B cell (primary cell): ENCODE data around the gene HOXA10. TPM values are rescaled to one million over a fixed set of nuclear protein-coding genes. Genes with fewer than 3 reads are reported as not detected.
A peak's percentile ranks its signal among the peaks of the same experiment; 100 is the strongest.

ENCODE experiments used
- ATAC-seq: fragments of 200-7000 bp; cut with Tn5 transposase; one replicate; pipeline ENCODE4 v1.10.0; 2021; ENCODE audit warnings: low read depth, mild to moderate bottlenecking, moderate number of reproducible peaks, moderate library complexity
- CTCF ChIA-PET: fragments of 350-600 bp; sonication (Branson Sonifier 250); formaldehyde crosslinking; loops from one replicate; lab custom pipeline; 2021; ENCODE audit warnings: antibody characterized with exemption, inconsistent platforms; lab: Charles Lee
- POLR2A ChIA-PET: fragments of 350-600 bp; sonication (Branson Sonifier 250); formaldehyde crosslinking; loops from one replicate; lab custom pipeline; 2021; ENCODE audit warnings: antibody characterized with exemption; lab: Charles Lee
- DNase-seq: peaks from one replicate; pipeline ENCODE4 v3.0.0; 2013
- H2AFZ ChIP-seq: 2 replicates; pipeline ENCODE4 v1.6.1; 2012; ENCODE audit warnings: mild to moderate bottlenecking, low read depth, low read length; ENCODE audit not compliant: insufficient read depth, poor library complexity, severe bottlenecking
- H3K27ac ChIP-seq, 2 donors: 1 replicate in 1 of 2; 2 replicates in 1 of 2; pipeline ENCODE4 v1.5.1; 2012 to 2013; ENCODE audit warnings: low read length in 2 of 2, mild to moderate bottlenecking in 2 of 2, moderate library complexity in 1 of 2
- H3K27me3 ChIP-seq, 4 experiments: fragments of 200-600 bp in 1 of 4; sonication (generic) in 1 of 4; replicated peaks in 1 of 4; 1 replicate in 2 of 4; 2 replicates in 2 of 4; pipeline versions ENCODE4 v1.6.1 to v1.7.0; 2013 to 2016; ENCODE audit warnings: low read length in 3 of 4, mild to moderate bottlenecking in 2 of 4, mixed read lengths in 1 of 4, moderate library complexity in 1 of 4; ENCODE audit not compliant: insufficient read depth in 4 of 4, control insufficient read depth in 3 of 4; ENCODE audit errors: control extremely low read depth in 1 of 4
- H3K36me3 ChIP-seq, 2 experiments: replicated peaks in 1 of 2; 1 replicate in 1 of 2; 2 replicates in 1 of 2; pipeline versions ENCODE4 v1.6.1 to v1.7.1; 2013; ENCODE audit warnings: low read length in 1 of 2; ENCODE audit not compliant: insufficient read depth in 2 of 2, control insufficient read depth in 1 of 2; ENCODE audit errors: control extremely low read depth in 1 of 2, extremely low read depth in 1 of 2
- H3K4me1 ChIP-seq, 2 donors: fragments of 200-600 bp in 1 of 2; sonication (generic) in 1 of 2; 1 replicate in 1 of 2; 2 replicates in 1 of 2; pipeline versions ENCODE4 v1.5.1 to v1.6.1; 2013 to 2017; ENCODE audit warnings: low read length in 2 of 2; ENCODE audit not compliant: control insufficient read depth in 2 of 2, insufficient read depth in 2 of 2
- H3K4me2 ChIP-seq: replicated peaks from 2 replicates; pipeline ENCODE3; 2012; ENCODE audit warnings: mild to moderate bottlenecking, low read depth, low read length; ENCODE audit not compliant: poor library complexity, severe bottlenecking
- H3K4me3 ChIP-seq, 5 experiments: fragments of 200-600 bp in 1 of 5; sonication (generic) in 1 of 5; 1 replicate in 3 of 5; 2 replicates in 2 of 5; pipeline versions ENCODE4 v1.5.1 to v1.7.0; 2011 to 2016; ENCODE audit warnings: low read length in 4 of 5, mild to moderate bottlenecking in 4 of 5, low read depth in 2 of 5, control low read depth in 1 of 5, moderate library complexity in 1 of 5; ENCODE audit not compliant: insufficient read depth in 1 of 5; ENCODE audit errors: control extremely low read depth in 1 of 5, extremely low read depth in 1 of 5
- H3K79me2 ChIP-seq: fragments of 200-600 bp; sonication (generic); one replicate; pipeline ENCODE4 v1.6.0; 2016; ENCODE audit warnings: low read length; ENCODE audit not compliant: control insufficient read depth, insufficient read depth
- H3K9ac ChIP-seq: fragments of 200-600 bp; sonication (generic); 2 replicates; pipeline ENCODE4 v1.6.1; 2017; ENCODE audit warnings: mild to moderate bottlenecking, low read length, moderate library complexity
- H3K9me3 ChIP-seq, 3 donors: one replicate each; pipeline versions ENCODE4 v1.6.1 to v1.7.1; 2013; ENCODE audit warnings: low read length in 2 of 3; ENCODE audit not compliant: control insufficient read depth in 2 of 3, insufficient read depth in 1 of 3; ENCODE audit errors: control extremely low read depth in 1 of 3
- H4K20me1 ChIP-seq: 2 replicates; pipeline ENCODE4 v1.6.0; 2012; ENCODE audit warnings: mild to moderate bottlenecking, low read length; ENCODE audit not compliant: insufficient read depth, control insufficient read depth, poor library complexity, severe bottlenecking
- H3K27ac Mint-ChIP-seq: one replicate; pipeline ENCODE4 v1.8.0; 2021; ENCODE audit warnings: mixed read lengths
- H3K27me3 Mint-ChIP-seq: one replicate; pipeline ENCODE4 v1.8.0; 2021; ENCODE audit warnings: mixed read lengths
- H3K4me1 Mint-ChIP-seq: one replicate; pipeline ENCODE4 v1.8.0; 2021; ENCODE audit warnings: mixed read lengths
- H3K4me3 Mint-ChIP-seq: one replicate; pipeline ENCODE4 v1.8.0; 2021; ENCODE audit warnings: mixed read lengths
- H3K9me3 Mint-ChIP-seq: one replicate; pipeline ENCODE4 v1.8.0; 2022; ENCODE audit warnings: mixed read lengths; ENCODE audit not compliant: insufficient read depth
- CTCF ChIP-seq: fragments of 200-600 bp; IDR thresholded peaks from one replicate; pipeline ENCODE4 v1.8.0; 2022; ENCODE audit warnings: antibody characterized with exemption, mild to moderate bottlenecking
- EZH2 ChIP-seq: IDR thresholded peaks from 2 replicates; pipeline ENCODE4 v1.6.1; 2012; ENCODE audit warnings: borderline replicate concordance, low read depth, mild to moderate bottlenecking, moderate library complexity, low read length; ENCODE audit not compliant: insufficient read depth, poor library complexity, severe bottlenecking
- WGBS: methylation state at CpG from one replicate; pipeline ENCODE4 v1.1.5; 2013; ENCODE audit warnings: missing lambda C conversion rate; ENCODE audit not compliant: insufficient coverage; 5-methylcytosine and 5-hydroxymethylcytosine counted together
- intact Hi-C: fragments of 100-400 bp; cut with micrococcal nuclease; formaldehyde crosslinking; loops from one replicate; pipeline ENCODE4 v1.10.0; 2022
- polyA plus RNA-seq: library from polyadenylated mRNA; depleted of rRNA; stranded (reverse); fragments of >200 nt; gene quantifications from 2 replicates; pipeline ENCODE4 v1.2.3, GENCODE V29; 2012
- total RNA-seq, 2 donors: library from RNA; stranded (reverse); fragments of 120-200 nt in 1 of 2; gene quantifications; 1 replicate in 1 of 2; 2 replicates in 1 of 2; pipeline versions ENCODE4 v1.2.3 to v1.2.4, GENCODE V29; 2013 to 2022

The HOXA10 gene
- total and polyA plus RNA-seq, 2 donors (not counting 1 experiment from before 2014, with no cell fraction given): not detected

GRCh38 chr7:27189997-27190748 lies 16.1 kb upstream of the HOXA10 start:
- ChIA-PET POLR2A (no interaction called here), CTCF (interaction anchor here (1.0 to 5.9 kb wide), 4 partner anchors 9 to 821 kb away, joined by 3 to 28 read pairs (median 4); no protein-coding TSS in a partner anchor)
- Histone ChIP-seq H3K9ac (no peak overlapping the region), H3K4me3 (no peak overlapping the region), H3K4me1 (peaks cover 48 to 75% of the 10 kb centered on the region in 2 donors), H3K9me3 (peaks cover 0 to 69% (median 6%) of the 10 kb centered on the region in 3 donors), H3K27ac (no peak overlapping the region), H3K36me3 (no peaks in the 10 kb centered on the region), H3K79me2 (no peaks in the 10 kb centered on the region), H2AFZ (no peak overlapping the region), H4K20me1 (no peaks in the 10 kb centered on the region), H3K27me3 (peaks cover 2 to 98% (median 84%) of the 10 kb centered on the region in 4 experiments), H3K4me2 (no peak overlapping the region)
- peak overlapping the region; percentile 48 for H3K4me3 Mint-ChIP-seq
- ATAC-seq: no peak
- TF ChIP-seq CTCF (no peak), EZH2 (no peak)
- H3K27me3 Mint-ChIP-seq: peaks cover 90% of the 10 kb centered on the region
- H3K9me3 Mint-ChIP-seq: no peaks in the 10 kb centered on the region
- DNase-seq: no peak
- WGBS: 57% methylated on average over 3 of the region's 7 CpGs
- intact Hi-C loops: loop anchor here (5.0 to 10.0 kb wide), 2 partner anchors 38 to 415 kb away; partner anchors contain the start of gene HOXA3
- H3K27ac Mint-ChIP-seq: peak overlapping the region; percentile 47
- peaks cover 41% of the 10 kb centered on the region for H3K4me1 Mint-ChIP-seq
